HepG2 (cell line): ENCODE data around the gene CIAPIN1. TPM values are rescaled to one million over a fixed set of nuclear protein-coding genes. Genes with fewer than 3 reads are reported as not detected.

ENCODE experiments used
- DR1 ChIP-seq: sonication (generic); formaldehyde crosslinking; IDR thresholded peaks from 2 replicates; pipeline ENCODE4 v1.8.0; 2021; ENCODE audit warnings: mild to moderate bottlenecking, missing genetic modification reagents, inconsistent platforms
- HOXA3 ChIP-seq: sonication (generic); formaldehyde crosslinking; IDR thresholded peaks from 2 replicates; pipeline ENCODE4 v1.5.0; 2020; ENCODE audit warnings: missing genetic modification reagents
- HOXA5 ChIP-seq: sonication (generic); formaldehyde crosslinking; IDR thresholded peaks from 2 replicates; pipeline ENCODE4 v1.4.0; 2020; ENCODE audit warnings: missing genetic modification reagents
- KLF16 ChIP-seq, 2 experiments: sonication (generic) in 1 of 2; formaldehyde crosslinking in 1 of 2; IDR thresholded peaks; 2 replicates each; pipeline versions ENCODE4 v1.6.1 to v1.8.0; 2016 to 2023; ENCODE audit warnings: missing genetic modification reagents in 2 of 2, missing compliant biosample characterization in 1 of 2
- STAT5B ChIP-seq: sonication (generic); formaldehyde crosslinking; IDR thresholded peaks from 2 replicates; pipeline ENCODE4 v1.4.0; 2020; ENCODE audit warnings: missing genetic modification reagents
- TBP ChIP-seq: sonication (generic); formaldehyde crosslinking; IDR thresholded peaks from 2 replicates; pipeline ENCODE4 v1.5.0; 2020; ENCODE audit warnings: missing genetic modification reagents
- ZFP91 ChIP-seq: sonication (generic); formaldehyde crosslinking; IDR thresholded peaks from 2 replicates; pipeline ENCODE4 v1.9.0; 2022; ENCODE audit warnings: missing genetic modification reagents, mild to moderate bottlenecking, borderline replicate concordance
- ZNF224 ChIP-seq: sonication (generic); formaldehyde crosslinking; IDR thresholded peaks from 2 replicates; pipeline ENCODE4 v1.5.0; 2020; ENCODE audit warnings: mild to moderate bottlenecking, missing genetic modification reagents
- ZNF460 ChIP-seq: sonication (generic); formaldehyde crosslinking; IDR thresholded peaks from 2 replicates; pipeline ENCODE4 v1.5.1; 2020; ENCODE audit warnings: missing genetic modification reagents, mild to moderate bottlenecking, borderline replicate concordance
- ZNF773 ChIP-seq: sonication (generic); formaldehyde crosslinking; IDR thresholded peaks from 2 replicates; pipeline ENCODE4 v1.4.0; 2020; ENCODE audit warnings: missing genetic modification reagents, borderline replicate concordance
- ZSCAN5A ChIP-seq: sonication (generic); formaldehyde crosslinking; IDR thresholded peaks from 2 replicates; pipeline ENCODE4 v1.8.0; 2022; ENCODE audit warnings: mild to moderate bottlenecking, missing genetic modification reagents, borderline replicate concordance
- polyA plus RNA-seq, 8 experiments: library from polyadenylated mRNA; depleted of rRNA in 3 of 8; stranded (reverse) in 7 of 8; unstranded in 1 of 8; fragments of >200 nt; fragmentation: Illumina TruSeq in 4 of 8; extraction: Trizol in 4 of 8; gene quantifications; 2 replicates each; pipeline versions ENCODE4 v1.2.1 to v1.2.3, GENCODE V29; 2011 to 2016; ENCODE audit warnings: low read depth in 4 of 8, missing spikeins in 1 of 8, mixed read lengths in 1 of 8; ENCODE audit not compliant: insufficient read depth in 1 of 8
- total RNA-seq, 5 experiments: library from RNA; depleted of rRNA; stranded (reverse); fragments of >200 nt; fragmentation: Illumina TruSeq; extraction: Trizol; gene quantifications; 2 replicates each; pipeline ENCODE4 v1.2.3, GENCODE V29; 2016; ENCODE audit warnings: low read depth in 1 of 5
- TF ChIP-seq, protein P1 (sequence below): sonication (generic); formaldehyde crosslinking; IDR thresholded peaks from 2 replicates; pipeline ENCODE4 v1.5.1; 2020; ENCODE audit warnings: mild to moderate bottlenecking, missing genetic modification reagents, moderate library complexity
- TF ChIP-seq, protein P2 (sequence below): sonication (generic); formaldehyde crosslinking; conservative IDR thresholded peaks from 2 replicates; pipeline ENCODE4 v1.8.0; 2022; ENCODE audit warnings: low read depth, missing genetic modification reagents
- TF ChIP-seq, protein P3 (sequence below): sonication (generic); formaldehyde crosslinking; conservative IDR thresholded peaks from 2 replicates; pipeline ENCODE4 v1.4.0; 2020; ENCODE audit warnings: missing genetic modification reagents
- TF ChIP-seq, protein P4 (sequence below): sonication (generic); formaldehyde crosslinking; IDR thresholded peaks from 2 replicates; pipeline ENCODE4 v1.5.1; 2020; ENCODE audit warnings: missing genetic modification reagents, mild to moderate bottlenecking, borderline replicate concordance

Gene CIAPIN1
- total and polyA plus RNA-seq, 2 of the 13 experiments (the other 11 are each of a cell fraction or from before 2014, with no cell fraction given), result 69.3 to 89.7 TPM

- TF ChIP-seq ZNF460 (no peak), HOXA5 (CRISPR knock-in tag) (peak; percentile 70; the same call in 1 of the 2 replicates), ZFP91 (CRISPR knock-in tag) (peak; percentile 60), DR1 (CRISPR knock-in tag) (no peak), STAT5B (CRISPR knock-in tag) (no peak), HOXA3 (CRISPR knock-in tag) (peak; percentile 80; the same call in 1 of the 2 replicates), ZNF773 (CRISPR knock-in tag) (no peak), TBP (CRISPR knock-in tag) (no peak), KLF16 (CRISPR knock-in tag; IDR thresholded peaks at IDR 0.05) (peak in 1 of 2 experiments; percentile 16; a peak in 1 of 4 replicates), ZSCAN5A (no peak), ZNF224 (CRISPR knock-in tag) (no peak)
- TF ChIP-seq, protein P1, sequence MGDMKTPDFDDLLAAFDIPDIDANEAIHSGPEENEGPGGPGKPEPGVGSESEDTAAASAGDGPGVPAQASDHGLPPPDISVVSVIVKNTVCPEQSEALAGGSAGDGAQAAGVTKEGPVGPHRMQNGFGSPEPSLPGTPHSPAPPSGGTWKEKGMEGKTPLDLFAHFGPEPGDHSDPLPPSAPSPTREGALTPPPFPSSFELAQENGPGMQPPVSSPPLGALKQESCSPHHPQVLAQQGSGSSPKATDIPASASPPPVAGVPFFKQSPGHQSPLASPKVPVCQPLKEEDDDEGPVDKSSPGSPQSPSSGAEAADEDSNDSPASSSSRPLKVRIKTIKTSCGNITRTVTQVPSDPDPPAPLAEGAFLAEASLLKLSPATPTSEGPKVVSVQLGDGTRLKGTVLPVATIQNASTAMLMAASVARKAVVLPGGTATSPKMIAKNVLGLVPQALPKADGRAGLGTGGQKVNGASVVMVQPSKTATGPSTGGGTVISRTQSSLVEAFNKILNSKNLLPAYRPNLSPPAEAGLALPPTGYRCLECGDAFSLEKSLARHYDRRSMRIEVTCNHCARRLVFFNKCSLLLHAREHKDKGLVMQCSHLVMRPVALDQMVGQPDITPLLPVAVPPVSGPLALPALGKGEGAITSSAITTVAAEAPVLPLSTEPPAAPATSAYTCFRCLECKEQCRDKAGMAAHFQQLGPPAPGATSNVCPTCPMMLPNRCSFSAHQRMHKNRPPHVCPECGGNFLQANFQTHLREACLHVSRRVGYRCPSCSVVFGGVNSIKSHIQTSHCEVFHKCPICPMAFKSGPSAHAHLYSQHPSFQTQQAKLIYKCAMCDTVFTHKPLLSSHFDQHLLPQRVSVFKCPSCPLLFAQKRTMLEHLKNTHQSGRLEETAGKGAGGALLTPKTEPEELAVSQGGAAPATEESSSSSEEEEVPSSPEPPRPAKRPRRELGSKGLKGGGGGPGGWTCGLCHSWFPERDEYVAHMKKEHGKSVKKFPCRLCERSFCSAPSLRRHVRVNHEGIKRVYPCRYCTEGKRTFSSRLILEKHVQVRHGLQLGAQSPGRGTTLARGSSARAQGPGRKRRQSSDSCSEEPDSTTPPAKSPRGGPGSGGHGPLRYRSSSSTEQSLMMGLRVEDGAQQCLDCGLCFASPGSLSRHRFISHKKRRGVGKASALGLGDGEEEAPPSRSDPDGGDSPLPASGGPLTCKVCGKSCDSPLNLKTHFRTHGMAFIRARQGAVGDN (CRISPR knock-in tag), result peak; percentile 88
- TF ChIP-seq, protein P2, sequence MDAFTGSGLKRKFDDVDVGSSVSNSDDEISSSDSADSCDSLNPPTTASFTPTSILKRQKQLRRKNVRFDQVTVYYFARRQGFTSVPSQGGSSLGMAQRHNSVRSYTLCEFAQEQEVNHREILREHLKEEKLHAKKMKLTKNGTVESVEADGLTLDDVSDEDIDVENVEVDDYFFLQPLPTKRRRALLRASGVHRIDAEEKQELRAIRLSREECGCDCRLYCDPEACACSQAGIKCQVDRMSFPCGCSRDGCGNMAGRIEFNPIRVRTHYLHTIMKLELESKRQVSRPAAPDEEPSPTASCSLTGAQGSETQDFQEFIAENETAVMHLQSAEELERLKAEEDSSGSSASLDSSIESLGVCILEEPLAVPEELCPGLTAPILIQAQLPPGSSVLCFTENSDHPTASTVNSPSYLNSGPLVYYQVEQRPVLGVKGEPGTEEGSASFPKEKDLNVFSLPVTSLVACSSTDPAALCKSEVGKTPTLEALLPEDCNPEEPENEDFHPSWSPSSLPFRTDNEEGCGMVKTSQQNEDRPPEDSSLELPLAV (CRISPR knock-in tag), result no peak
- TF ChIP-seq, protein P3, sequence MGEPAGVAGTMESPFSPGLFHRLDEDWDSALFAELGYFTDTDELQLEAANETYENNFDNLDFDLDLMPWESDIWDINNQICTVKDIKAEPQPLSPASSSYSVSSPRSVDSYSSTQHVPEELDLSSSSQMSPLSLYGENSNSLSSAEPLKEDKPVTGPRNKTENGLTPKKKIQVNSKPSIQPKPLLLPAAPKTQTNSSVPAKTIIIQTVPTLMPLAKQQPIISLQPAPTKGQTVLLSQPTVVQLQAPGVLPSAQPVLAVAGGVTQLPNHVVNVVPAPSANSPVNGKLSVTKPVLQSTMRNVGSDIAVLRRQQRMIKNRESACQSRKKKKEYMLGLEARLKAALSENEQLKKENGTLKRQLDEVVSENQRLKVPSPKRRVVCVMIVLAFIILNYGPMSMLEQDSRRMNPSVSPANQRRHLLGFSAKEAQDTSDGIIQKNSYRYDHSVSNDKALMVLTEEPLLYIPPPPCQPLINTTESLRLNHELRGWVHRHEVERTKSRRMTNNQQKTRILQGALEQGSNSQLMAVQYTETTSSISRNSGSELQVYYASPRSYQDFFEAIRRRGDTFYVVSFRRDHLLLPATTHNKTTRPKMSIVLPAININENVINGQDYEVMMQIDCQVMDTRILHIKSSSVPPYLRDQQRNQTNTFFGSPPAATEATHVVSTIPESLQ, result no peak
- TF ChIP-seq, protein P4, sequence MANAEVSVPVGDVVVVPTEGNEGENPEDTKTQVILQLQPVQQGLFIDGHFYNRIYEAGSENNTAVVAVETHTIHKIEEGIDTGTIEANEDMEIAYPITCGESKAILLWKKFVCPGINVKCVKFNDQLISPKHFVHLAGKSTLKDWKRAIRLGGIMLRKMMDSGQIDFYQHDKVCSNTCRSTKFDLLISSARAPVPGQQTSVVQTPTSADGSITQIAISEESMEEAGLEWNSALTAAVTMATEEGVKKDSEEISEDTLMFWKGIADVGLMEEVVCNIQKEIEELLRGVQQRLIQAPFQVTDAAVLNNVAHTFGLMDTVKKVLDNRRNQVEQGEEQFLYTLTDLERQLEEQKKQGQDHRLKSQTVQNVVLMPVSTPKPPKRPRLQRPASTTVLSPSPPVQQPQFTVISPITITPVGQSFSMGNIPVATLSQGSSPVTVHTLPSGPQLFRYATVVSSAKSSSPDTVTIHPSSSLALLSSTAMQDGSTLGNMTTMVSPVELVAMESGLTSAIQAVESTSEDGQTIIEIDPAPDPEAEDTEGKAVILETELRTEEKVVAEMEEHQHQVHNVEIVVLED (CRISPR knock-in tag), result peak; percentile 62; the same call in 1 of the 2 replicates
These were observed 24.9 kb upstream of the CIAPIN1 start (continued) for GRCh38 chr16:57471852-57472664.
